HG02973 (cell line): ENCODE results near the gene AMDHD2.
"Not testable (repeated sequence)": the region's sequence is repeated elsewhere in the genome, so short reads cannot be mapped to it uniquely, and the experiment has no call there.

Source experiments
- ATAC-seq: cut with Tn5 transposase; IDR thresholded peaks from one replicate; pipeline ENCODE4 v1.9.1; 2021; ENCODE audit warnings: moderate library complexity; ENCODE audit not compliant: unreplicated experiment

The AMDHD2 gene

GRCh38 chr16:2567506-2567905, 47.3 kb downstream of the AMDHD2 start:
- ATAC-seq, result not testable (repeated sequence)

DNA sequence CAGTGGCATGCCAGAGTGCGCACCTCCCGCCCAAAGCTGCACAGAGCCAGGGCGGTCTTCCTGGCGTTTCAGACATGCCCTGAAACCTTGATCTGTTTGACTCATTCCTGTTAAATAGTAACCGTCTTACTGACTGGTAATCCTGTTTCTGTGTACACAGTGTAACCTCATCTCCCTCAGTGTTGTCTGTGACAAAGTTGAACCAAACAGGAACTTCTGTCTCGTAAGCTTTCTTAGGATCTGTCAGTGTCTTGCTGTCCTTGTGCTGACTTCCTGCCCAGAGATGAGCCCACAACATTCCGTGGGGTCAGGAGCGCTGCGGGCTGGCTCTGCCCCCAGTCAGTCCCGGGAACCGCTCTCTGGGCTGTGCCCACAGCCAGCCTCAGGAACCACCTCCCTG, 48.4 kb downstream of the AMDHD2 start:
- ATAC-seq, result not testable (repeated sequence)

- not testable (repeated sequence) for ATAC-seq
Measured at GRCh38 chr16:2572704-2573103, 52.5 kb downstream of the AMDHD2 start.

DNA sequence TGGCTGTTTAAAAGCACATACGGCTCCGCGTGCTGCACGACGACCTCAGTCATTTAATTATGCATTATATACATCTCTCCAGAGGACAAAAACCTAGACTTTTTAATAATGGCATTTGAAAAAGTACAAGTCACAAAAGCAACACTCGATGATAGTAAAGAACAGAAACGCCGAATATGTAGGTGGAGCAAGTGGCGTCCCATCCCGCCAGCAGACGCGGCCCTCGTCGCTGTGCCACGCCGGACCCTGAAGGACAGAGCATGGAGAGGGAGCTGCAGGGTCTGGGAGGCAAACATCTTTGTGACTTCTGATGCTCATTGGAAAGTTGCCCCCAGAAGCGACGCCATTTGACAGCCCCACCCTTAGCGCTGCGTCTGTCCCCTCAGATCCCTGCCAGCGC, 55.7 kb downstream of the AMDHD2 start:
- ATAC-seq, result not testable (repeated sequence)

DNA sequence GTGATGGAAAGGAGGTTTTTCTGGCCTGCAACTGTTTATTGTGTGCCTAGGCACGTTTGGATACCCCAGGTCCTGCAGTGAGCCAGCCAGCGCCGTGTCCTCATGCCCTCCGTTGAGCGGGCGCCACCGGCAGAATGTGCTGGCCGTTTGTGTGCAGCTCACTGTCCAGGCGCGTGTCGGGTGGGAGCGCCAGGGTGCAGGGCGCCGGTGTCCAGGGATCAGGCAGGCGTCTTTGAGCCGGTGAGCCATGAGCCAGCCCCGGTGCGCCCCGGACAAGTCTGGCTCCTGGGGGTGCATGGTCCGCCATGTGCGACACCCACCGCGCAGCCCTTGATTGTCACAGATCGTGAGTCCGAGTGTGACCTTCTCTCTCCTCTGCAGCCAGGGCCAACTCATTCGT, 56.9 kb downstream of the AMDHD2 start:
- not testable (repeated sequence) for ATAC-seq

- ATAC-seq, result not testable (repeated sequence)
Measured at GRCh38 chr16:2578905-2579304, 58.7 kb downstream of the AMDHD2 start.

DNA sequence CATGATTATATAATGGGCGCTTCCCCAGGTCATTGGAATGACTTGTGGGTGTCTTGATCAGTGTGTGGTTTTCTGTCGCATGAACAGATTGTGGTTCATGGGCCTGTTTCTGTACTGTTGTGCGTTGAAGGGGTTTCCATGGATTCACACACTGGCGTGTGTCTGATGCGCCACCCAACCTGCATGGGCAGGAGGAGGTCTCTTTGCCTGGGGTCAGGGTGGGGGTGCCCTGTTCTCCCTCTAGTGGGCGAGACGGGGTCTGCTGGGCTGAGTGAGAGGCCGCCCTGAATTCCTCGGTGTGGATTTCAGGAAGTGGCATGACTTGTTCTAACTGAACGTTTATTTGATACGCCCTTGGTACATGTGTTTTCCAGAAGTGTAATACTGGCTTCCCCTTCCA, 60.0 kb downstream of the AMDHD2 start:
- ATAC-seq, result not testable (repeated sequence)

GRCh38 chr16:2580818-2581217, 60.6 kb downstream of the AMDHD2 start:
- ATAC-seq, result not testable (repeated sequence)
